CD4-positive, alpha-beta memory T cell (primary cell): ENCODE data around the gene AGPAT2. TPM values are rescaled to one million over a fixed set of nuclear protein-coding genes. Genes with fewer than 3 reads are reported as not detected.

Experiments
- CTCF ChIA-PET: fragments of 350-600 bp; sonication (Branson Sonifier 250); formaldehyde crosslinking; loops from one replicate; lab custom pipeline; 2021; ENCODE audit warnings: inconsistent platforms; ENCODE audit not compliant: partially characterized antibody; lab: Charles Lee
- POLR2A ChIA-PET: fragments of 350-600 bp; sonication (Branson Sonifier 250); formaldehyde crosslinking; loops from one replicate; lab custom pipeline; 2021; ENCODE audit not compliant: partially characterized antibody; lab: Charles Lee
- DNase-seq, 5 donors: peaks; one replicate each; pipeline versions ENCODE4 v3.0.0 to v3.0.0-alpha.2; 2020 to 2022; ENCODE audit warnings: mixed read lengths in 1 of 5
- H3K27ac ChIP-seq: one replicate; pipeline ENCODE4 v1.7.0; 2013; ENCODE audit warnings: low read depth, low read length
- H3K27me3 ChIP-seq: 2 replicates; pipeline ENCODE4 v1.7.0; 2013; ENCODE audit warnings: mild to moderate bottlenecking, low read length, moderate library complexity; ENCODE audit not compliant: insufficient read depth
- H3K36me3 ChIP-seq: 2 replicates; pipeline ENCODE4 v1.7.0; 2013; ENCODE audit warnings: mild to moderate bottlenecking, low read length, moderate library complexity; ENCODE audit not compliant: insufficient read depth
- H3K4me1 ChIP-seq: 2 replicates; pipeline ENCODE4 v1.7.0; 2013; ENCODE audit warnings: mild to moderate bottlenecking, low read length, moderate library complexity; ENCODE audit not compliant: insufficient read depth
- H3K4me3 ChIP-seq, 2 donors: one replicate each; pipeline ENCODE4 v1.7.0; 2013; ENCODE audit warnings: low read length in 2 of 2, mild to moderate bottlenecking in 1 of 2
- H3K9me3 ChIP-seq, 2 donors: one replicate each; pipeline ENCODE4 v1.7.0; 2013; ENCODE audit warnings: low read length in 2 of 2, control low read depth in 1 of 2; ENCODE audit not compliant: control insufficient read depth in 1 of 2
- H3K27ac Mint-ChIP-seq, 7 donors: one replicate each; pipeline ENCODE4 v1.8.0; 2020 to 2021; ENCODE audit warnings: mixed read lengths in 7 of 7, mild to moderate bottlenecking in 6 of 7, inconsistent platforms in 3 of 7, moderate library complexity in 3 of 7
- H3K27me3 Mint-ChIP-seq, 2 donors: one replicate each; pipeline ENCODE4 v1.8.0; 2020 to 2021; ENCODE audit warnings: mixed read lengths in 2 of 2
- H3K36me3 Mint-ChIP-seq, 2 donors: one replicate each; pipeline ENCODE4 v1.8.0; 2020 to 2021; ENCODE audit warnings: mixed read lengths in 2 of 2, inconsistent platforms in 1 of 2, mild to moderate bottlenecking in 1 of 2
- H3K4me1 Mint-ChIP-seq, 4 donors: one replicate each; pipeline ENCODE4 v1.8.0; 2020 to 2021; ENCODE audit warnings: mixed read lengths in 4 of 4, mild to moderate bottlenecking in 1 of 4
- H3K4me3 Mint-ChIP-seq, 8 donors: one replicate each; pipeline ENCODE4 v1.8.0; 2020 to 2021; ENCODE audit warnings: mixed read lengths in 8 of 8, mild to moderate bottlenecking in 7 of 8, moderate library complexity in 6 of 8, inconsistent platforms in 3 of 8
- H3K9me3 Mint-ChIP-seq, 8 donors: one replicate each; pipeline ENCODE4 v1.8.0; 2020 to 2021; ENCODE audit warnings: mixed read lengths in 8 of 8, mild to moderate bottlenecking in 5 of 8, inconsistent platforms in 3 of 8, moderate library complexity in 1 of 8
- intact Hi-C: fragments of 100-400 bp; cut with micrococcal nuclease; formaldehyde crosslinking; loops from one replicate; pipeline ENCODE4 v1.15.1; 2023
- polyA plus RNA-seq, 2 donors: library from polyadenylated mRNA; unstranded; fragments of 300-500 nt; fragmentation: Illumina TruSeq; gene quantifications; one replicate each; pipeline ENCODE4 v1.2.3, GENCODE V29; 2021
- total RNA-seq, 2 experiments: library from RNA; stranded (reverse); gene quantifications; one replicate each; pipeline ENCODE4 v1.2.3, GENCODE V29; 2021

Gene AGPAT2
- total and polyA plus RNA-seq, 4 experiments from 2014 or later = 6.9 to 20.6 (median 12.0) TPM

GRCh38 chr9:136672431-136673087 is 14.7 kb downstream of the AGPAT2 start:
- POLR2A ChIA-PET = interaction anchor here (1.4 to 1.6 kb wide), 2 partner anchors 14 to 55 kb away, joined by 4 to 8 read pairs; no protein-coding TSS in a partner anchor
- intact Hi-C loops = no loop called here
- H3K27me3 Mint-ChIP-seq = peaks cover 2 to 3% of the 10 kb centered on the region in 2 donors

GRCh38 chr9:136671646-136672430 is 15.4 kb downstream of the AGPAT2 start:
- no peaks in the 10 kb centered on the region for H3K9me3 Mint-ChIP-seq

More at GRCh38 chr9:136672431-136673087, 14.7 kb downstream of the AGPAT2 start:
- H3K27ac Mint-ChIP-seq = no peak overlapping the region
- no peaks in the 10 kb centered on the region for H3K36me3 ChIP-seq
- no peaks in the 10 kb centered on the region for H3K4me1 ChIP-seq
- peaks cover 0 to 5% of the 10 kb centered on the region in 2 donors for H3K36me3 Mint-ChIP-seq
- no peak overlapping the region for H3K27ac ChIP-seq
- H3K4me1 Mint-ChIP-seq = no peaks in the 10 kb centered on the region
- CTCF ChIA-PET = interaction anchor here (0.8 to 2.2 kb wide), 7 partner anchors 8 to 188 kb away, joined by 3 to 6 read pairs (median 4); no protein-coding TSS in a partner anchor
- H3K9me3 ChIP-seq = no peaks in the 10 kb centered on the region
- no peaks in the 10 kb centered on the region for H3K27me3 ChIP-seq
- H3K4me3 Mint-ChIP-seq = no peak overlapping the region
- no peaks in the 10 kb centered on the region for H3K9me3 Mint-ChIP-seq
- no peak for DNase-seq
- no peak overlapping the region for H3K4me3 ChIP-seq

GRCh38 chr9:136671254-136671614 is 16.0 kb downstream of the AGPAT2 start:
- Mint-ChIP-seq H3K9me3 (no peaks in the 10 kb centered on the region), H3K36me3 (peaks cover 0 to 3% of the 10 kb centered on the region in 2 donors), H3K4me3 (no peak overlapping the region), H3K27me3 (peaks cover 2 to 3% of the 10 kb centered on the region in 2 donors), H3K27ac (no peak overlapping the region), H3K4me1 (no peaks in the 10 kb centered on the region)
- POLR2A ChIA-PET = interaction anchor here (1.4 to 1.6 kb wide), 2 partner anchors 15 to 57 kb away, joined by 4 to 8 read pairs; no protein-coding TSS in a partner anchor
- Histone ChIP-seq H3K4me1 (no peaks in the 10 kb centered on the region), H3K9me3 (no peaks in the 10 kb centered on the region), H3K4me3 (no peak overlapping the region), H3K27me3 (no peaks in the 10 kb centered on the region), H3K36me3 (no peaks in the 10 kb centered on the region), H3K27ac (no peak overlapping the region)
- CTCF ChIA-PET = interaction anchor here (0.6 to 2.2 kb wide), 6 partner anchors 40 to 325 kb away, joined by 3 to 6 read pairs (median 4); no protein-coding TSS in a partner anchor
- no peak for DNase-seq
- intact Hi-C loops = no loop called here

More at GRCh38 chr9:136671646-136672430, 15.4 kb downstream of the AGPAT2 start:
- POLR2A ChIA-PET = interaction anchor here (1.4 to 1.6 kb wide), 2 partner anchors 15 to 56 kb away, joined by 4 to 8 read pairs; no protein-coding TSS in a partner anchor
- intact Hi-C loops = no loop called here
- DNase-seq = peak in 2 of 5 donors; percentile 27 to 35
- no peak overlapping the region for H3K27ac ChIP-seq
- no peaks in the 10 kb centered on the region for H3K27me3 ChIP-seq
- no peaks in the 10 kb centered on the region for H3K36me3 ChIP-seq
- H3K4me1 ChIP-seq = no peaks in the 10 kb centered on the region
- H3K4me3 ChIP-seq = no peak overlapping the region
- no peak overlapping the region for H3K4me3 Mint-ChIP-seq
- H3K27me3 Mint-ChIP-seq = peaks cover 2 to 3% of the 10 kb centered on the region in 2 donors
- no peaks in the 10 kb centered on the region for H3K9me3 ChIP-seq
- no peaks in the 10 kb centered on the region for H3K4me1 Mint-ChIP-seq
- CTCF ChIA-PET = interaction anchor here (0.8 to 2.2 kb wide), 7 partner anchors 8 to 187 kb away, joined by 3 to 6 read pairs (median 5); no protein-coding TSS in a partner anchor
- H3K27ac Mint-ChIP-seq = no peak overlapping the region
- peaks cover 0 to 3% of the 10 kb centered on the region in 2 donors for H3K36me3 Mint-ChIP-seq

GRCh38 chr9:136670576-136671253 is 16.5 kb downstream of the AGPAT2 start:
- peaks cover 0 to 3% of the 10 kb centered on the region in 2 donors for H3K36me3 Mint-ChIP-seq
- H3K4me1 ChIP-seq = no peaks in the 10 kb centered on the region
- no peak for DNase-seq
- H3K9me3 Mint-ChIP-seq = no peaks in the 10 kb centered on the region
- H3K4me3 ChIP-seq = no peak overlapping the region
- H3K4me1 Mint-ChIP-seq = no peaks in the 10 kb centered on the region
- no peaks in the 10 kb centered on the region for H3K27me3 ChIP-seq
- no peak overlapping the region for H3K27ac ChIP-seq
- H3K27ac Mint-ChIP-seq = no peak overlapping the region
- no peaks in the 10 kb centered on the region for H3K36me3 ChIP-seq
- no peak overlapping the region for H3K4me3 Mint-ChIP-seq
- intact Hi-C loops = no loop called here
- H3K9me3 ChIP-seq = no peaks in the 10 kb centered on the region
- ChIA-PET POLR2A (interaction anchor here (1.6 kb wide), 1 partner anchor 16 kb away, joined by 4 read pairs; no protein-coding TSS in a partner anchor), CTCF (interaction anchor here (0.6 to 1.8 kb wide), 4 partner anchors 39 to 324 kb away, joined by 3 to 6 read pairs (median 4); no protein-coding TSS in a partner anchor)
- H3K27me3 Mint-ChIP-seq = peaks cover 2 to 3% of the 10 kb centered on the region in 2 donors

GRCh38 chr9:136669791-136670464 is 17.3 kb downstream of the AGPAT2 start:
- H3K36me3 ChIP-seq = no peaks in the 10 kb centered on the region
- Mint-ChIP-seq H3K4me3 (no peak overlapping the region), H3K27me3 (peaks cover 2 to 3% of the 10 kb centered on the region in 2 donors), H3K27ac (no peak overlapping the region), H3K4me1 (peaks cover 0 to 4% (median 0%) of the 10 kb centered on the region in 4 donors), H3K9me3 (no peaks in the 10 kb centered on the region), H3K36me3 (peaks cover 0 to 3% of the 10 kb centered on the region in 2 donors)
- no peak overlapping the region for H3K4me3 ChIP-seq
- ChIA-PET CTCF (interaction anchor here (0.6 kb wide), 1 partner anchor 19 kb away, joined by 3 read pairs; no protein-coding TSS in a partner anchor), POLR2A (no interaction called here)
- H3K27me3 ChIP-seq = no peaks in the 10 kb centered on the region
- no peaks in the 10 kb centered on the region for H3K9me3 ChIP-seq
- no peak overlapping the region for H3K27ac ChIP-seq
- H3K4me1 ChIP-seq = peaks cover 4% of the 10 kb centered on the region
- no peak for DNase-seq
- intact Hi-C loops = no loop called here

GRCh38 chr9:136668983-136669790 is 18.1 kb downstream of the AGPAT2 start:
- intact Hi-C loops = no loop called here
- Histone ChIP-seq H3K4me1 (peaks cover 5% of the 10 kb centered on the region), H3K27me3 (no peaks in the 10 kb centered on the region), H3K27ac (no peak overlapping the region), H3K4me3 (no peak overlapping the region), H3K36me3 (no peaks in the 10 kb centered on the region), H3K9me3 (no peaks in the 10 kb centered on the region)
- no peaks in the 10 kb centered on the region for H3K9me3 Mint-ChIP-seq
- peaks cover 0 to 3% of the 10 kb centered on the region in 2 donors for H3K36me3 Mint-ChIP-seq
- POLR2A ChIA-PET = no interaction called here
- H3K27ac Mint-ChIP-seq = no peak overlapping the region
- peaks cover 0 to 6% (median 0%) of the 10 kb centered on the region in 4 donors for H3K4me1 Mint-ChIP-seq
- CTCF ChIA-PET = no interaction called here
- DNase-seq = no peak
- peaks cover 2 to 5% of the 10 kb centered on the region in 2 donors for H3K27me3 Mint-ChIP-seq
- peak overlapping the region in 1 of 8 donors; percentile 32 for H3K4me3 Mint-ChIP-seq
